ENCODE results near the gene PEX16.
A peak's percentile ranks its signal among the peaks of the same experiment; 100 is the strongest.

DNA sequence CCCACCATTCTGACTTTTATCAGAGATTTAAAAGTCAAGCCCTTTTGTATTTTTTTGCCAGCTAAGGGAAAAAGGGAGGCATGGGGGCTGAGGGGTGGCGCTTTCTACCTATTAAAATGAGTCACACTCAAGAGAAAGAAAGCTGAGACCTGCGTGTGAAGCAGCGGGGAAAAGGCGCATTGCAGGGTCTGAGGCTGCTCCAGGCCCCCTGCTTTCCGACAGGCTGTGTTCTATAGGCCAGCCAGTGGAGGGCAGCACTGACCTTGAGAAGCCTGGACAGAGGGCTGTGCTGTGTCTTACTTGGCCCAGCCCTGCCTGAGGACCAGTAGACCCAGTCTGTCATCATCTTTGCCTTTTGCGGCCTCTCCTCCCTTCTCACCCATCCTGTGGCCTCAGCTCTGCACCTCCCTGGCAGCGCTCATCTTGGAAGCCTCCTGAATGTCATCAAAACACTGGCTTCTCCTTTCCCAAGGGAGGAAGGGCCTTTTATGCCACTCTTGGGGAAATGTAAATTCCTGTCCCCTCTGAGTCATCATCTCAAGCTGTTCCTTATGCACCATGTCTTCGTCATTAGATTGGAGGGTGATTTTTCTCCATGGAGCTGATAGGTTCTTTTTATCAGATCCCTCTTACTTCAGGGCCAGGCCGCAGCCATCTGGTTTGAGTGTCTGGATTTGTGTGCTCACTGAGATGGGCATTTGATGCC is 44.9 kb downstream of the PEX16 start:
- TF ChIP-seq CTCF (conservative IDR thresholded peaks at IDR 0.05) (peak; percentile 88), EZH2 (IDR thresholded peaks at IDR 0.05; ENCODE audit: low read depth) (no peak)

All from PC-9 (cell line).